ENCODE results near the gene DYDC2.

Gene DYDC2

DNA sequence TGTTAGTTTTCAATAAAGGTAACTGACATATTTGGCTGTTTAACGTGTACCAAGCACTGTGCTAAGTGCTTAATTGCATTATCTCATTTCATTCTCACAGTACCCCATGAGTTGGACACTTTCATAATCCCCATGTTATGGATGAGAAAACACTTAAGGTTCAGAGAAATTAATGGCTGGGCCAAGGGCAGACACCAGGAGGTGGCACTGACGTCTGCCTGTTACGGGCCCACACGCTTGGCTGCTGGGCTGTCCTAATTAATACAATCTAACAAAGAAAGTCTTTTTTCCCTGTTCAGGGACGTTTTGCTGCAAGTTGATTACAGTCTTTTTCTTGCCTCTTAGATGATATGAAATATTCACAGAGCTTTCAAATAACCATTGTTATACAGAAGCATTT is 16.1 kb downstream of the DYDC2 start:
- no peak for DNase-seq

DNA sequence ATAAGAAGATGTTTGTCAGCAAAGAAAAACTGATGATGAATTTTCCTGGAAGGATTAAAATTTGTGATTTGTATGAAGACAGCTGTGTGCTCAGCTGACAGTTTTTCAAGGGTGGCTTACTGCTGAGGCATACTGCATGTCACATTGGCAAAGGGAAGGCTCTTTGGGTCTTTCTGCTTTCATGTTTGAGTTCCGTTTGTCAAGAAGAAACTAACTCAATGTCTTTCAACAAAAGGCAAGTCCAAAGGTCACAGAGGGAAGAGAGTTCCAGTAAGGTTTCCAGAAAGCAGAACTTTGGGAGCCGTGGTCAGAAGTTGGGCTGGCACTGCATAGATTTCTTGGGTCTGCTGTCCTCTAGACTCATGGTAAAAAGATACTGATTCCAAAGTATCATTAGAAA is 16.9 kb downstream of the DYDC2 start:
- no peak for DNase-seq

DNA sequence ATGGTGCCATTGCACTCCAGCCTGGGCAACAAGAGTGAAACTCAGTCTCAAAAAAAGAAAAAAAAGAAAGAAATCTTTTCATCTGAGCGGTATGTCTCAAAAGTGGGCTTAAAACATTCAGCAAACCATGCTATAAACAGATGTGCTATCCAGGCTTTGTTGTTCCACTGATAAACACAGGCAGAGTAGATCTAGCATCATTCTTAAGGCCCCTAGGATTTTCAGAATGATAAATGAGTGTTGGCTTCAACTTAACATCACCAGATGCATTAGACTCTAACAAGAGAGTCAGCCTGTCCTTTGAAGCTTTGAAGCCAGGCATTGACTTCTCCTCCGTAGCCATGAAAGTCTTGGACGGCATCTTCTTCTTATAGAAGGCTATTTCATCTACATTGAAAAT is 23.1 kb downstream of the DYDC2 start:
- DNase-seq: no peak

DNA sequence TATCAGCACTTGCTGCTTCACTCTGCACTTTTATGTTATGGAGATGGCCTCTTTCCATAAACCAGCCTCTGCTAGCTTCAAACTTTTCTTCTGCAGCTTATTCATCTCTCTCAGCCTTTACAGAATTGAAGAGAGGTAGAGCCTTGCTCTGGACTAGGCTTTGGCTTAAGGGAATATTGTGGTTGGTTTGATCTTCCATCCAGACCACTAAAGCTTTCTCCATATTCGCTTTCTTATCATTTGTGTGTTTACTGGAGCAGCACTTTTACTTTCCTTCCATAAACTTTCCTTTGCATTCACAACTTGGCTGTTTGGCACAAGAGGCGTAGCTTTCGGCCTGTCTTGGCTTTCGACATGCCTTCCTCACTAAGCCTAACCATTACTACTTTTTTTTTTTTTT is 23.6 kb downstream of the DYDC2 start:
- DNase-seq: no peak

DNA sequence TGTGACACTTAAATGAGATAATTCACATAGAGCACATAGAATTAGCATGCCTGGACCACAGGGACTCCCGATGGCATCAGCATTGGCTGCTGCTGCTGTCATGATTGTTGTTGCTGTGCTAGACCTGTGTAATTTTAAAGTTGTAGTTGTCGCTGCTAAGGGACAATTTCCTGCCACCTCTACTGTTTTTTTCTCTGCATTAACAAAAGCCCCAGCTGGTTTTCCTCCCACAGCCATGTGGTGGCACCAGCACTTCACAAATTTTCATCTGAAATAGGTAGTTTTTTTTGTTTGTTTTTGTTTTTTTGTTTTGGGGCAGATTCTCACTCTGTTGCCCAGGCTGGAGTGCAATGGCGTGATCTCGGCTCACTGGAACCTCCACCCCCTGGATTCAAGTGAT is 26.4 kb downstream of the DYDC2 start:
- peak; percentile 43 for DNase-seq

DNA sequence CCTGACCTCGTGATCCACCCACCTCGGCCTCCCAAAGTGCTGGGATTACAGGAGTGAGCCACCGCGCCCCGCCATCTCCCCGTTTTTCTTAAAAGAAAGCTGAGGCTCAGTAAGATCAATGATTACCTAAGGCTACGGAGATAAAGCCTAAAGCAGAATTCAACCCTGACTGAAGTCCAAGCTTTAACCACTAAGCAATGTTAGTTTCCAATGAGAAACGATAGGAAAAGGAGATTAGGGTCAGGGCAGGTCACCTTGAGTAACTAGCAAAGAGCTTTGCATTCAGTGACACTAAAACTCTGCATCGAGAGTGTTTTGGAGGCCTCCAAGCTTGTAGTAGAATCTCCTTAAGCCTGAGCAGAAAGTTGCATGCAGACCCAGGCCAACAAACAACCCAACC is 34.2 kb downstream of the DYDC2 start:
- DNase-seq: no peak

DNA sequence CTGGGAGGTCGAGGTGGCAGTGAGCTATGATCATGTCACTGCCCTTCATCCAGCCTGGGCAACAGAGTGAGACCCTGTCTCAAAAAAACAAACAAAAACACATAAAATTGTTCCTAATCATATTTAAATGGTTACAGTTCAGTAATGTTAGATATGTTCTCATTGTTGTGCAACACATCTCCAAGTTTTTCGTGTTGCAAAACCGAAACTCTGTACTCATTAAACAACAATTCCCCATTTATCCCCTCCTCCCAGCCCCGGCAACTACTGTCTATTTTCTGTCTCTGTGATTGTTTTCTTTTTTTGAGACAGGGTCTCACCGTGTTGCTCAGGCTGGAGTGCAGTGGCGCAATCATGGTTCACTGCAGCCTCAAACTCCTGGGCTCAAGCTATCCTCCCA is 35.7 kb downstream of the DYDC2 start:
- no peak for DNase-seq

DNA sequence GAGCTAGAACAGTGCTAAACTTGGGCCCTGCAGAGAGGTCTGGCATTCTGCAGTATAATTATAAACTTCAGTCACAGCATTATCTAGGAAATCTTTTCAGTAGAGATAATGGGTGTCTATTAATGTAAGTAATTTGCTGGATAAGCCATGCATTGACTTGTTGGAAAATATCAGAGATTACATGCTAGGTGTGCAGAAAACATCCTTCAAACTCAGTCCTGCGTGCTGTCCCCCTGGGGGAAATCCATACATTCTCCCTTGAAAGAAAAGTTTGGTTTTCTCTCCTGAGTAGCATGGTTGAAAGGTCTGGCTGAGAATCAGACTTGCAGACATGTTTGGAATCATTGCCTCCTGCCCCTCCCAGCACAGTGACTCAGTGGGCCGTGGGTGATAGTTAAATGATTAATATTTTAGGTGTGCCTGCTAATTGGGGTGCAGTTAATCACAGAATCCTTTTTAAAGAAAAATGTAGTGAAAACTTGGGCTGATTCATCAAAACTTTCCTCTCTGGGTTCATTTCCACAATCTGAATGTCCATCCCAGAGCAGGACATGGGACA is 37.9 kb downstream of the DYDC2 start:
- no peak for DNase-seq

DNA sequence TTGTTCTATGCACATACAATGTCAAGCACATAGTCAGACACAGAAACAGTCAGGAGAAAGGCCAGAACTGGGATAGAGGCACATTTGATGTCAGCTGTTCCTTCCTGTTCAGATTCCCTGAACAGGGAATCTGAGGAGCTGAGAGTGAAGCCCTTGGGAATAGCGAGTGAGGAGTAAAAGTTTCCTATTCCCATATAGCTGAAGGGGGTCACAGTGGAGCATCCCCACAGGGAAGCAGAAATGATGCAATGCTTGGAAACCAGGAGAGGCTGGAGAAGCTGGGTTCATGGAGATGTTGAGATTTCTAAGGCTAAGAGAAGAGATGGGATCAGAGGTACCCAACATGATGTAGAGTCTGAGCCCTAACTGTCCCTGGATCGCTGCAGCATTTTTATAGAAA is 40.4 kb downstream of the DYDC2 start:
- no peak for DNase-seq

DNA sequence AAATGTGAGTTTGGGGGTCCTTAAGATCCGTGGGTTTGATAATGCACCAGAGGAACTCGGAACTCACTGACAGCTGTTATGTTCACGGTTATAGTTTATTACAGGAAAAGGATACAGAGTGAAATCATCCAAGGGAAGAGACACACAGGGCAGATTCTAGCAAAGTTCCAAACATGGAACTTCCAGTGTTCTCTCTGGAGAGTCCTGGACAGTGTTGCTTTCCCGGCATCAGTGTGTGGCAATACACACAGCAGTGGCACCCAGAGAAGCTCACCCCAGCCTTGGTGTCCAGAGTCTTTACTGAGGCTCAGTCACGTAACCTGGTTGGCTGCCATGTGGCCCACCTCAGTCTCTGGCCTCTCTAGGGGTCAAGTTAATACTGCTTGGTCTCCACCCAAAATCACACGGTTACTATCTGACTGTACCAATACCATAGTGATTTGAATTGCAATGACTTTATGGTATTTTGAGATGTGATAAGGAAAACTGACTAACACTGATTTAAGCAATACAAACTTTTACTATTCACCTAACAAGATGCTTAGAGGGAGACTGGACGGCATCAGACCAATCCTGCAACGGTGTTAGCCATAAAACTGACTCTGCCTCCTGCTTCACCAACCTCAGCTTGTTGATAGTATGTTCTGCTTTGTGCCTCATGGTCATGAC is 43.7 kb downstream of the DYDC2 start:
- no peak for DNase-seq

DNA sequence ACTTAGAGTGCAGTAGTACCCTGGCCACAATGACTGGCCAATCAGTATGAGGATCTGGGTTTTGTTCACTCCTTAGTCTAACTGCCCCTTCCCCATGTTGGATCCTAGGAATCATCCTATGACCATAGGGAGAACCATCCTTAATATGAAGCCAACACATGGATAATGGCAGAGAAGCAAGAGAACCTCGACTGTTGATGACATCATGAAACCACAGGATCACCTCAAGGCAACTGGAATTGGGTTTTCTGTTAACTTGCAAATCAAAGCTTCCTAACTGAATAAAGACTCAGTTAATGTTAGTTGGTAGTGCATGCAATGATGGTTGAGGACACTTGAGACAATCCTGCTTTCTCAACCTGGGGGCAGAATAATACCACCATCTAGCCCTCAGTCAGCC is 48.5 kb downstream of the DYDC2 start:
- DNase-seq: no peak

DNA sequence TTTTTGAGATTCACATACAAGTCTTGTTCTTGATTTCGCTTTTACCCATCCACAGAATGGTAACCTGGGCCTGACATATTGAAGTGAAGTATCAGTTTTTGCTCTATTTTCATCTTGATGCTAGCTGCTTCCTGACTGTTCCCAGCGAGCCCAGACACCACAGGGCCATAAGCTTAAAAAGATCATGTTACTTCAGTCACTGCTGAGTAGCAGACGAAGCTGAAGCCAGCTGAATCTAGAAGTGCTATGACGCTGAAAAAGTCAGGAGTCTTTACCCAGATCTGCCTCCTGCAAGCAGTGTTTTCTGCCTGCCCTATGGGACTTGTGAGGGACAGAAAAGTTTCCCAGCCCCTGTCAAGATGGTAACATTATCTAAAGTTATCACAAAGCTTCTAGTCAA is 49.0 kb downstream of the DYDC2 start:
- DNase-seq: no peak

DNA sequence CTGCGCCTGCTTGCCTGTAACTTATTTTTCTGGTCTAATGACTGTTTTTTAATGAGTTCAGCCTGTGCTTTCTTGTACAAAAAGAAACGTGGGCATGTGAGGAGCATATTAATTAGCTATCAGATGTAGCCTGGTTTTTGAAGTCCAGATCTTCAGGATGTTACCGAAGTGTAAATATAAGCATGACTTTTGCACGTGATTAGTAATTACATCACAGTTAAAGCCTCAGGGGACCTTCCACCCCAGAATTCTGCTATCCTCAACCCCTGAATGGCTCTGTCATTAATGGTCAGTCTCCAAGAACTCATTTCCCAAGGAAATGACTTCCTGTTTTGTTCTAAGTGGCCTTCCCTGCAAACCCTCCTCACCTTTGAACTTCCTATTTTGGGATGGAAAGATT is 49.6 kb downstream of the DYDC2 start:
- DNase-seq: no peak

DNA sequence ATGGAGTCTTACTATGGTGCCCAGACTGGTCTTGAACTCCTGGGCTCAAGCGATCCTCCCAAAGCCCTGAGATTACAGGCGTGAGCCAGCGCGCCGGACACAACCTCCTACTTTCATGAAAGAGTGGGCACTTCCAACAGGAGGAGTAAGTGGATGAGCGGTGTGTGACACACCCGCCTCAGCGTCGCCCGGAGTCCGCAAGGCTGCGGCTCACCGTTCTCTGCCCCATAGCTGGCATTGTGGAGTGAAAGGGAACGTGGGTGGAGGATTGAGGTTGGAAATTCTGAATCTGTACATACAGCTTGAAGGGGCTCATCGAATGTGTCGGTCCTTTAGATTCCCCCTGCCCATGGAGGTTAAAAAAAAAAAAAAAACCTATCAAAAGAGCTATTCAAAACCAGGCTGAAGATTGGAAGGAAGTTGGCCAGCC is 51.2 kb downstream of the DYDC2 start:
- peak; percentile 77 for DNase-seq

DNA sequence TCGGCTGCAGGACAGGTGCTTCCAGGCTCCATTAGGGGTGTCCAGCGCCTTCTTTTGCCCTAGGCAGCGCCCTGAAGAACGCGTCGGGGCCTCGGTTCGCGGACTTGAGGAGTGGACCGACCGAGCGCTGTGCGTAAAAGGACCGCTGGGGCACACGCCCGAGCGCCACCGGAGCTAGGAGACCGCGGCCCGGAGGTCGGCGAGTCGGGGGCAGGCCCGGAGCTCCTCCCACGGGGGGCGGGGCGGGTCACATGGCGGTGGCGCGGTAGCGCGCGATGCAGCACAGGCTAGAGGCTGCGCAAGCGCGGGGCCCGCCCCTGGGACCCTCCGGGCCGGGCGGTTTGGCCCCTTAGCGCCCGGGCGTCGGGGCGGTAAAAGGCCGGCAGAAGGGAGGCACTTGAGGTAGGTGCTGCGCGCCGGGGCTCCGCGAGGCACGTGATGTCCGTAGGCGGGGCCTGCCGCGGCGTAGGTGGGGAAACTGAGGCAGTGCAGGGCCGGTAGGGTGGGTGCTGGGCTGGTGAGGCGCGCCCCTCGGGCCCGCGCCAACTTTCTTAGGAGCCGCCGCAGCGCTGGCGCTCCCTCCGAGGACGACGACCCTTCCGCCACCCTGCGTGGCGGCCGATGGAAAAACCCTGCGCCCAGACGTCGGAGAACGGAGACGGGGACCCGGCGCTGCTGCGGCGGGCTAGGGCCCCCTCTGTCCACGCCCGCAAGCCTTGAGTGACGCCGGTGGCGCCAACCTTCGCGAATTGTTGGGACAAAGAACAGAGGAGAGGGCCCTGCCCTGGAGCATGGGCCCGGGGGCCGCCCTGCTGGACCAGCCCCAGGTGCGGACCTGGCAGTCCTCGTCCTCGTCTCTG is 51.9 kb downstream of the DYDC2 start, which contains the start of gene PRXL2A:
Gene PRXL2A (plus strand): TSS at position 310 of the 860 bp plus-strand sequence. CDS start 11,917 bp downstream, outside the sequence.
- peak; percentile 89 for DNase-seq

DNA sequence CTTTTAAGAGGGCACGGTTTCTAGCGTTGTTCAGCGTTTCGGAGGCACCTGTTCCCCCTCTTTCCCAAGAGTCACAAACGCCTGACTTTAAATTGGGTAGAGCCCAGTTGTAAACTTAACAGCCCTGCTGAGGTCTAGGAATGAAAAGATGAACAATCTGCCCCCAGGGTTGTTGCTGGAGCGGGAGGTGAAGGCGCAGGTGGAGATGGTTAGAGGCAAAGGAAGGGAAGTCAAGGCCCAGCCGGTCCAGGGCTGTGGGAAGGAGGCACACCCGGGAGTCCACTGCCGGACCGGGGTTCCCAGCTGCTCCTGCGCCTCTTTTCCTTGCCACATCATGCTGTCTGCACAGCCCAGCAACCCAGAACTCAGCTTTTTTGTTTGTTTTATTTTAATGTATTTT is 52.5 kb downstream of the DYDC2 start:
- DNase-seq: no peak

DNA sequence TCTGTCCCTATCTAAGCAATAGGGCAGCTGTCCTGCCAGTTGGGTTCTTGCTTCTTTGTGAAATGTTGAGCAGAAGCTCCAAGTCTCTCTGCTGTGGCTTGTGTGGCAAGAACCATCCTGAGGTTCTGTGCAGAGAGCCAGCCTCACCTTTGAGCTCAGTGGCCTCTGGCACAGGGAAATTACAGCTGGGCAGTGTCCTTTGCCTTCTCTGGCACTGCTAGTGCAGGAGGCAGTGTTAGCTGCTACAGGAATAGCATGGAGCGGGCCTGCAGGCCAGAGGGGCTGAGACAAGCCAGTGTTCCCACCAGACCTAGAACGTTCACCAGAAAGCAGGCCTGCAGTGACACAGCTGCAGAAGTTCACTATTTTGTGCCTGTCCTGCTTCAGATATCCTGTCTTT is 53.5 kb downstream of the DYDC2 start:
- no peak for DNase-seq

DNA sequence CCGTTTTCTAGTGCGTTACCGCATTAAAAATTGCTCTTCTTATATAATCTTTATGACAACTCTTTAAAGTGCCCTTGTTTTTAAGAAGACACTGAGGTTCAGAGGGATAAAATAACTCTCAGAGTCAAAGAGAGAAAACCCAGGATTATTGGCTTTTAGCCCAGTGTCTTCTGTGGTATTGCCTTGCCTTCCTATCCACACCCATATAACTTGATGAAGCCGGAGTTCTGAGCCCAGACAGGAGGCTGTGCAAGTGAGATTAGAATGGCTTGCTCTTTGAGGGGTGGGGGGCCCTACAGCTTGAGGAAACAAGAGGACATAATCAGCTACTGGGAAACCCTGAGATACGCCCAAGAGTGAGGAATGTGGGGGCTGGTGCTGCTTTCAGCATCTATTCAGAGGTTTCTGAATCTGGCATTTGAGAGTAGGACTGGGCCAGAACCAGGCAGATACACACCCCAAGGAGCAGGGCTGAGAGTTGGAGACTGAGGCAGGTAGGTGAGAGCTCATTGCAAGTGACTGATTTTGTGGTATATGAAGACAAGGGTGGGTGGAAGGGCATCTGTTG is 54.1 kb downstream of the DYDC2 start:
- no peak for DNase-seq

DNA sequence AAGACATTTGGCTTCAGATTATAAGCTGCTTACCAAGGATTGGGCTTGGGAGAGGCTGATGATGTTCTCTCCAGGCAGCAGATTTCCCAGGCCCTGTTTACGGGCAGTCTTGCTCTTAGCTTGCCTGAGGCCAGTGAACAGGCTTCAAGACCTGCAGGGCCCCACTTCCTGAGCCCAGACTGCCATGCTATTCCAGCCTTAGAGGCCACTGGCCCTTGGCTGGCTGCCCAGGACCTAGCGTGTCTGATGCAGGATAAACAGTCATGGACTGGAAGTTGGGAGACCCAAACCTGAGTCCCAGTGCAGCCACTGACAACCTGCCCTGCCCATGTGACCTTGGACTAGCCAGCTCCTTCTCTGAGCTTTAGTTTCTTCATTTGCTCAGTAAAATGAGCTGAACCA is 54.7 kb downstream of the DYDC2 start:
- DNase-seq: no peak

DNA sequence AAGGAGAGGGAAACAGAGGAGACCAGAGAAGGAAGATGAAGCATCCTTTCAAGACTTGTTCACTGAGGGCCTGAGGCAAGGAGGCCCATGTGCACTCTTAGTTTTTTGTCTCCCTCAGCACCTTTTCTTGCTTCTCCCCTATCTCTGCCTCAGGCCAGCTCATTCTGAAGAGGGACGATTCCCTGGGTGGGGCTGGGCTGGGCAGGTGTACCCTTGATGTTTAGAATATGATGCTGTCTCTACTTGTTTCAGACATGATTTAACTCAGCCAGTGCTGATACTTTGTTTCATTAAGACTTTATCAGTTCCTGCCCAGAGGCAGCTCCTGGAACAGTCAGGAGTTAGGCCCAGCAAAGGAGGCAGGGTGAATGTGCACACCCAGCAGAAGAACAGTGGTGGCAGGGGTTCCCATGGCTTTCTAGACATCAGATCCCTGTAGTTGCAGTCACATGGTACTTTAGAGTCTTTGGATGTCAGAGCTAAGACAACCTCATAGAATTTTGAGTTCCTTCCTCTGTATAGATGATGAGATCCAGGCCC is 55.2 kb downstream of the DYDC2 start:
- no peak for DNase-seq

DNA sequence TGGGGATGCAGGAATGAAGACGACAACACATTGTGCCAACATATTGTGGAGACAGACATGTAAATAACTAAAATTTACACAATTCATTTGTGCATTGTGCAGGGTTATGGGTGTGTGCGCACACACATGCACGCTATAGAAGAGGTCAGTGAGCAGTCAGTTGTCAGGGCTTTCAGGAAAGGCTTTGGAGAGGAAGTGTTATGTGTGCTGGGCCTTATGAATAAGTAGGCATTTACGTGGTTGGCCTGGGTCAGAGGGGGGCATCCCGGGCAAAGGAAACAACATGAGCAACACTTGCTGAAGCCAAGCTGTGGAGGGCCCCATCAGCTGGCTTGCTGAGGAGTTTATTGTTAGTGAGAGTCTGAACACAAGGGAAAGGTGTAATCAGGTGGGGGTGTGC is 55.9 kb downstream of the DYDC2 start:
- no peak for DNase-seq

DNA sequence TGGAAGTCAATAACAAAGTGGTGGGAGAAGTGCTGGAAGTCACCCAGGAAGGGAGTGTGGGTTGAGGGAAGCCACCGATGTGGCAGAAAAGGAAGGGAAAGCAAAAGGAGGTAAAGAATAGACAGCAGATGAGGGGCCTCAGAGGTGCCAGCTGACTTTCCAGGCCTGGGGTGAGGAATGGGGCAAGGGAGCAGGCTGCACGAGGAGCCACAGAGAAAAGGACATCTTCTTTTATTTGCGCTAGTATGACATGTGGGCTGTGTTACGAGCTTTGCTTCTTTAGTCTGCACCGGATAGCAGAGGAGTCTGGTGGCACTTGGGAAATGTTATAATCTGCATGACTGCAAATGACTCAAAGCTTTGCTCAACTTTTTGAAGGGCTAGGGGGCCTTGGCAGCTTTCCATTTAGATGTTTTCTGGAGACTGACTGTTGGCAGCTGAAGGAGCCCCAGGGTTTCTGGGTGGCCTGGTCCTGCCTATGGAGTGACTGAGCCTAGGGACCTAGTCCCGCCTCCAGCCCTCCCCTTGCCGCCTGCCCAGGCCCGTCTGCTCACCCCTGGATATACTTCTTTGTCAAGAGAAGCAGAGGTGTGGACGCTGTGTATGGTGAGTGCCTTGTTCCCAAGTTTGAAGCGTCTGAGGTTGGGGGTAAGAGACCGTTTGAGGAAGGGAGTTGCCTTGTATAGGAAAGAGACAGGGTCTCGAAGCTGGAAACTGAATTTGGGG is 56.9 kb downstream of the DYDC2 start:
- peak; percentile 14 for DNase-seq
